H9 (cell line): Measurements from ENCODE around the gene PLXNA2. TPM values are rescaled to one million over a fixed set of nuclear protein-coding genes. Genes with fewer than 3 reads are reported as not detected.

Source experiments
- DNase-seq: peaks from one replicate; pipeline ENCODE4 v3.0.0-alpha.2; 2017
- H2AFZ ChIP-seq: one replicate; pipeline ENCODE4 v1.6.1; 2013; ENCODE audit warnings: mild to moderate bottlenecking, low read length, control low read depth, moderate library complexity
- H2AK5ac ChIP-seq: 2 replicates; pipeline ENCODE4 v1.6.1; 2013; ENCODE audit warnings: low read length, control low read depth, mixed read lengths; ENCODE audit not compliant: insufficient read length
- H2BK120ac ChIP-seq: one replicate; pipeline ENCODE4 v1.6.1; 2013; ENCODE audit warnings: low read depth, mild to moderate bottlenecking, low read length, control low read depth, inconsistent platforms; ENCODE audit not compliant: poor library complexity, severe bottlenecking
- H2BK12ac ChIP-seq: 2 replicates; pipeline ENCODE4 v1.6.1; 2013; ENCODE audit warnings: low read length, control low read depth, mixed read lengths, low read depth; ENCODE audit not compliant: insufficient read length
- H2BK15ac ChIP-seq: 2 replicates; pipeline ENCODE4 v1.6.1; 2013; ENCODE audit warnings: low read depth, low read length, control low read depth
- H2BK20ac ChIP-seq: one replicate; pipeline ENCODE4 v1.6.1; 2013; ENCODE audit warnings: low read depth, mild to moderate bottlenecking, low read length, control low read depth, inconsistent platforms; ENCODE audit not compliant: poor library complexity, severe bottlenecking
- H2BK5ac ChIP-seq: 2 replicates; pipeline ENCODE4 v1.6.1; 2013; ENCODE audit warnings: low read length, control low read depth, mixed read lengths; ENCODE audit not compliant: insufficient read length
- H3K14ac ChIP-seq: 2 replicates; pipeline ENCODE4 v1.6.1; 2013; ENCODE audit warnings: low read length, control low read depth; ENCODE audit not compliant: insufficient read depth
- H3K18ac ChIP-seq: 2 replicates; pipeline ENCODE4 v1.6.1; 2013; ENCODE audit warnings: low read depth, mild to moderate bottlenecking, mixed read lengths, low read length, control low read depth; ENCODE audit not compliant: insufficient read length
- H3K23ac ChIP-seq: 2 replicates; pipeline ENCODE4 v1.6.1; 2013; ENCODE audit warnings: low read length, control low read depth, mixed read lengths, low read depth; ENCODE audit not compliant: insufficient read length
- H3K23me2 ChIP-seq: 2 replicates; pipeline ENCODE4 v1.6.1; 2013; ENCODE audit warnings: low read depth, mild to moderate bottlenecking, mixed read lengths, low read length, control low read depth; ENCODE audit not compliant: insufficient read length, poor library complexity, severe bottlenecking
- H3K27ac ChIP-seq: 2 replicates; pipeline ENCODE4 v1.5.1; 2013; ENCODE audit warnings: low read length, control low read depth, mixed read lengths, low read depth; ENCODE audit not compliant: insufficient read length
- H3K27me3 ChIP-seq: 2 replicates; pipeline ENCODE4 v1.6.1; 2013; ENCODE audit warnings: low read length, control low read depth, inconsistent platforms; ENCODE audit not compliant: insufficient read depth
- H3K4ac ChIP-seq: 2 replicates; pipeline ENCODE4 v1.6.1; 2013; ENCODE audit warnings: low read depth, mild to moderate bottlenecking, control low read depth, inconsistent platforms, low read length, moderate library complexity
- H3K4me1 ChIP-seq: 2 replicates; pipeline ENCODE4 v1.6.1; 2013; ENCODE audit warnings: low read length, control low read depth, inconsistent platforms; ENCODE audit not compliant: insufficient read depth
- H3K4me2 ChIP-seq: 2 replicates; pipeline ENCODE4 v1.6.1; 2013; ENCODE audit warnings: low read length, control low read depth, mixed read lengths; ENCODE audit not compliant: insufficient read length, insufficient read depth
- H3K56ac ChIP-seq: 2 replicates; pipeline ENCODE4 v1.6.1; 2013; ENCODE audit warnings: low read depth, mild to moderate bottlenecking, mixed read lengths, low read length, control low read depth; ENCODE audit not compliant: insufficient read length
- H3K79me1 ChIP-seq: 2 replicates; pipeline ENCODE4 v1.6.1; 2013; ENCODE audit warnings: low read depth, mild to moderate bottlenecking, moderate library complexity, low read length, control low read depth, inconsistent platforms; ENCODE audit not compliant: insufficient read depth, poor library complexity, severe bottlenecking
- H3K79me2 ChIP-seq: 2 replicates; pipeline ENCODE4 v1.6.1; 2013; ENCODE audit warnings: low read length, control low read depth, inconsistent platforms; ENCODE audit not compliant: insufficient read depth
- H3K9ac ChIP-seq: 2 replicates; pipeline ENCODE4 v1.6.1; 2013; ENCODE audit warnings: low read length, control low read depth, mixed read lengths; ENCODE audit not compliant: insufficient read length; ENCODE audit errors: extremely low read depth
- H3K9me3 ChIP-seq: one replicate; pipeline ENCODE4 v1.6.1; 2013; ENCODE audit warnings: low read depth, low read length, inconsistent platforms; ENCODE audit not compliant: control insufficient read depth
- H3T11ph ChIP-seq: one replicate; pipeline ENCODE4 v1.6.1; 2013; ENCODE audit warnings: mild to moderate bottlenecking, low read length, control low read depth, inconsistent platforms
- H4K20me1 ChIP-seq: one replicate; pipeline ENCODE4 v1.6.1; 2013; ENCODE audit not compliant: control insufficient read depth, insufficient read length, insufficient read depth
- H4K5ac ChIP-seq: 2 replicates; pipeline ENCODE4 v1.6.1; 2013; ENCODE audit warnings: low read depth, mild to moderate bottlenecking, mixed read lengths, low read length, control low read depth; ENCODE audit not compliant: insufficient read length
- H4K8ac ChIP-seq: replicated peaks from 2 replicates; pipeline ENCODE4 v1.6.1; 2013; ENCODE audit warnings: low read length, control low read depth, mixed read lengths, low read depth; ENCODE audit not compliant: insufficient read length
- H4K91ac ChIP-seq: 2 replicates; pipeline ENCODE4 v1.6.1; 2013; ENCODE audit warnings: low read depth, mild to moderate bottlenecking, moderate library complexity, mixed read lengths, low read length, control low read depth; ENCODE audit not compliant: insufficient read length
- H3K27ac Mint-ChIP-seq, 3 experiments: 2 replicates in 2 of 3; 3 replicates in 1 of 3; pipeline ENCODE4 v1.8.0; 2020 to 2021; ENCODE audit warnings: mixed read lengths in 3 of 3, mild to moderate bottlenecking in 1 of 3, moderate library complexity in 1 of 3
- H3K27me3 Mint-ChIP-seq: 2 replicates; pipeline ENCODE4 v1.8.0; 2021; ENCODE audit warnings: low read depth, mild to moderate bottlenecking, moderate library complexity, mixed read lengths
- H3K36me3 Mint-ChIP-seq, 3 experiments: 2 replicates in 2 of 3; 3 replicates in 1 of 3; pipeline ENCODE4 v1.8.0; 2020 to 2021; ENCODE audit warnings: low read depth in 3 of 3, mixed read lengths in 3 of 3; ENCODE audit not compliant: insufficient read depth in 1 of 3
- H3K4me1 Mint-ChIP-seq, 2 experiments: 2 replicates each; pipeline ENCODE4 v1.8.0; 2020; ENCODE audit warnings: mixed read lengths in 2 of 2
- H3K4me3 Mint-ChIP-seq, 2 experiments: 2 replicates in 1 of 2; 3 replicates in 1 of 2; pipeline ENCODE4 v1.8.0; 2020 to 2021; ENCODE audit warnings: mild to moderate bottlenecking in 2 of 2, mixed read lengths in 2 of 2, moderate library complexity in 1 of 2
- H3K9me3 Mint-ChIP-seq, 2 experiments: 2 replicates in 1 of 2; 3 replicates in 1 of 2; pipeline ENCODE4 v1.8.0; 2020; ENCODE audit warnings: mild to moderate bottlenecking in 2 of 2, mixed read lengths in 2 of 2, moderate library complexity in 1 of 2
- WGBS: extraction: QIAGEN DNeasy Blood & Tissue Kit; methylation state at CpG from one replicate; pipeline ENCODE4 v1.1.7; 2013; ENCODE audit warnings: missing lambda C conversion rate, low lambda C conversion rate, mixed read lengths; ENCODE audit not compliant: insufficient read length; ENCODE audit errors: extremely low coverage; 5-methylcytosine and 5-hydroxymethylcytosine counted together
- total RNA-seq: library from RNA; stranded (reverse); gene quantifications from 2 replicates; pipeline ENCODE4 v1.2.1, GENCODE V29; 2021
- TF ChIP-seq, protein P1 (sequence below): fragments of 200-600 bp; sonication (generic); conservative IDR thresholded peaks from 3 replicates; pipeline ENCODE4 v1.8.0; 2021; ENCODE audit warnings: antibody characterized with exemption, mild to moderate bottlenecking

The PLXNA2 gene
- total RNA-seq, 1 experiment from 2014 or later, result 0.57 TPM

DNA sequence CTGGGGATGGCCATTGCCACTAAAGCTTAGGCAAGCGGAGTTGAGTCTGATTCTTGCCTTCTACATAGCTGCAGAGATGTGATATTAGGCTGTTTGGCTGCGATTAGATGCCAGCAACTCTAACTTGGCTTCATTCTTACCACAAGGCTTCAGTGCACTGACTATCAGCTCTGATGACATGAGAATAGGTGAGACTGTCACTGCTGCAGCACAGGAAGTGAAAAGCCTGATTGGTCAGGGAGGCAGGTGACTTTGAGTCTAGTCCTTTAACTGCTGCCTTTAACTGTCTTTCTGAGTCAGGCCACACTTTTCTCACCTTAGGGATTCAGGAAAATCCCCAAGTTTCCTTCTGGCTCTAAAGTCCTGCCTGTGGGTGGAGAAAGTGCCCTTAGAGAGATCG, 14.1 kb upstream of the PLXNA2 start:
- Histone ChIP-seq H3K9me3 (no peaks in the 10 kb centered on the region), H2BK15ac (no peak overlapping the region), H3K4me2 (no peak overlapping the region), H3K23me2 (no peaks in the 10 kb centered on the region), H2BK20ac (no peak overlapping the region), H2AFZ (no peak overlapping the region), H4K91ac (no peak overlapping the region), H3K79me1 (no peaks in the 10 kb centered on the region), H3K79me2 (no peaks in the 10 kb centered on the region), H4K8ac (no peak overlapping the region), H2BK120ac (no peak overlapping the region), H2BK5ac (no peak overlapping the region), H2BK12ac (no peak overlapping the region), H4K5ac (no peak overlapping the region), H2AK5ac (no peak overlapping the region), H3K4ac (no peak overlapping the region), H3K14ac (no peak overlapping the region), H3K27me3 (peaks cover 8% of the 10 kb centered on the region; the same call in 1 of the 2 replicates), H3T11ph (no peak overlapping the region), H4K20me1 (no peaks in the 10 kb centered on the region), H3K9ac (no peak overlapping the region), H3K18ac (no peak overlapping the region), H3K56ac (no peak overlapping the region), H3K23ac (no peak overlapping the region), H3K4me1 (no peaks in the 10 kb centered on the region), H3K27ac (no peak overlapping the region)
- Mint-ChIP-seq H3K4me3 (no peak overlapping the region), H3K36me3 (peaks cover 0 to 8% (median 2%) of the 10 kb centered on the region in 3 experiments; a peak in 3 of 7 replicates), H3K27me3 (peaks cover 70% of the 10 kb centered on the region), H3K9me3 (peaks cover 9 to 13% of the 10 kb centered on the region in 2 experiments), H3K4me1 (peaks cover 15 to 21% of the 10 kb centered on the region in 2 experiments), H3K27ac (no peak overlapping the region)
- no peak for DNase-seq
- no CpG with 5 or more reads among the region's 3 CpGs for WGBS
- TF ChIP-seq, protein P1, sequence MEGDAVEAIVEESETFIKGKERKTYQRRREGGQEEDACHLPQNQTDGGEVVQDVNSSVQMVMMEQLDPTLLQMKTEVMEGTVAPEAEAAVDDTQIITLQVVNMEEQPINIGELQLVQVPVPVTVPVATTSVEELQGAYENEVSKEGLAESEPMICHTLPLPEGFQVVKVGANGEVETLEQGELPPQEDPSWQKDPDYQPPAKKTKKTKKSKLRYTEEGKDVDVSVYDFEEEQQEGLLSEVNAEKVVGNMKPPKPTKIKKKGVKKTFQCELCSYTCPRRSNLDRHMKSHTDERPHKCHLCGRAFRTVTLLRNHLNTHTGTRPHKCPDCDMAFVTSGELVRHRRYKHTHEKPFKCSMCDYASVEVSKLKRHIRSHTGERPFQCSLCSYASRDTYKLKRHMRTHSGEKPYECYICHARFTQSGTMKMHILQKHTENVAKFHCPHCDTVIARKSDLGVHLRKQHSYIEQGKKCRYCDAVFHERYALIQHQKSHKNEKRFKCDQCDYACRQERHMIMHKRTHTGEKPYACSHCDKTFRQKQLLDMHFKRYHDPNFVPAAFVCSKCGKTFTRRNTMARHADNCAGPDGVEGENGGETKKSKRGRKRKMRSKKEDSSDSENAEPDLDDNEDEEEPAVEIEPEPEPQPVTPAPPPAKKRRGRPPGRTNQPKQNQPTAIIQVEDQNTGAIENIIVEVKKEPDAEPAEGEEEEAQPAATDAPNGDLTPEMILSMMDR, result no peak
